ENCODE measurements around the gene MBOAT2.

MBOAT2 gene

GRCh38 chr2:8996006-8996405, 7.5 kb downstream of the MBOAT2 start:
- Histone ChIP-seq H3K4me3 (ENCODE audit: low read depth in 1 of 2, low read length in 2 of 2) (no peak overlapping the region), H3K4me2 (ENCODE audit: insufficient read depth, low read length) (no peak overlapping the region), H4K20me1 (ENCODE audit: insufficient read depth, low read length) (peaks cover 49% of the 10 kb centered on the region), H3K36me3 (ENCODE audit: insufficient read depth, low read length) (no peaks in the 10 kb centered on the region), H3K79me2 (ENCODE audit: insufficient read depth, low read length) (peaks cover 88% of the 10 kb centered on the region), H2AFZ (ENCODE audit: low read depth, low read length) (no peak overlapping the region), H3K9me3 (ENCODE audit: insufficient read depth, low read length, severe bottlenecking) (no peaks in the 10 kb centered on the region), H3K9ac (ENCODE audit: low read depth, low read length) (no peak overlapping the region), H3K27ac (ENCODE audit: low read length) (no peak overlapping the region), H3K27me3 (ENCODE audit: insufficient read depth, low read length, poor library complexity) (no peaks in the 10 kb centered on the region), H3K4me1 (ENCODE audit: insufficient read depth, low read length) (peaks cover 25% of the 10 kb centered on the region)
- ATAC-seq (ENCODE audit: insufficient read depth, low read depth) (no peak), DNase-seq (no peak)
- no peak for TF ChIP-seq EZH2 (IDR thresholded peaks at IDR 0.05; ENCODE audit: borderline replicate concordance, low read depth, low read length, severe bottlenecking)
- no peak for TF ChIP-seq CTCF (IDR thresholded peaks at IDR 0.05; ENCODE audit: borderline replicate concordance, extremely low read depth, low read length, poor library complexity, severe bottlenecking)

- H2AFZ ChIP-seq (ENCODE audit: low read depth, low read length), result no peak overlapping the region
- H4K20me1 ChIP-seq (ENCODE audit: insufficient read depth, low read length), result peaks cover 47% of the 10 kb centered on the region
- DNase-seq (no peak), ATAC-seq (ENCODE audit: insufficient read depth, low read depth) (no peak)
- peaks cover 10% of the 10 kb centered on the region; the same call in 1 of the 2 replicates for H3K4me1 ChIP-seq (ENCODE audit: insufficient read depth, low read length)
- H3K9me3 ChIP-seq (ENCODE audit: insufficient read depth, low read length, severe bottlenecking), result no peaks in the 10 kb centered on the region
- no peaks in the 10 kb centered on the region for H3K36me3 ChIP-seq (ENCODE audit: insufficient read depth, low read length)
- no peaks in the 10 kb centered on the region for H3K27me3 ChIP-seq (ENCODE audit: insufficient read depth, low read length, poor library complexity)
- no peak overlapping the region for H3K4me2 ChIP-seq (ENCODE audit: insufficient read depth, low read length)
- no peak overlapping the region for H3K9ac ChIP-seq (ENCODE audit: low read depth, low read length)
- TF ChIP-seq CTCF (IDR thresholded peaks at IDR 0.05; ENCODE audit: borderline replicate concordance, extremely low read depth, low read length, poor library complexity, severe bottlenecking) (no peak), EZH2 (IDR thresholded peaks at IDR 0.05; ENCODE audit: borderline replicate concordance, low read depth, low read length, severe bottlenecking) (no peak)
- peaks cover 85% of the 10 kb centered on the region for H3K79me2 ChIP-seq (ENCODE audit: insufficient read depth, low read length)
- H3K27ac ChIP-seq (ENCODE audit: low read length), result no peak overlapping the region
- no peak overlapping the region for H3K4me3 ChIP-seq (ENCODE audit: low read depth in 1 of 2, low read length in 2 of 2)
Measured at GRCh38 chr2:8994386-8994785, 9.1 kb downstream of the MBOAT2 start.

GRCh38 chr2:8993902-8994278, 9.6 kb downstream of the MBOAT2 start:
- TF ChIP-seq CTCF (IDR thresholded peaks at IDR 0.05; ENCODE audit: borderline replicate concordance, extremely low read depth, low read length, poor library complexity, severe bottlenecking) (no peak), EZH2 (IDR thresholded peaks at IDR 0.05; ENCODE audit: borderline replicate concordance, low read depth, low read length, severe bottlenecking) (no peak)
- H3K9ac ChIP-seq (ENCODE audit: low read depth, low read length), result no peak overlapping the region
- ATAC-seq (ENCODE audit: insufficient read depth, low read depth) (no peak), DNase-seq (no peak)
- no peaks in the 10 kb centered on the region for H3K9me3 ChIP-seq (ENCODE audit: insufficient read depth, low read length, severe bottlenecking)
- H3K4me1 ChIP-seq (ENCODE audit: insufficient read depth, low read length), result peaks cover 5% of the 10 kb centered on the region; the same call in 1 of the 2 replicates
- no peak overlapping the region for H3K4me3 ChIP-seq (ENCODE audit: low read depth in 1 of 2, low read length in 2 of 2)
- no peak overlapping the region for H2AFZ ChIP-seq (ENCODE audit: low read depth, low read length)
- no peak overlapping the region for H3K4me2 ChIP-seq (ENCODE audit: insufficient read depth, low read length)
- H3K27me3 ChIP-seq (ENCODE audit: insufficient read depth, low read length, poor library complexity), result no peaks in the 10 kb centered on the region
- H4K20me1 ChIP-seq (ENCODE audit: insufficient read depth, low read length), result peaks cover 45% of the 10 kb centered on the region
- no peak overlapping the region for H3K27ac ChIP-seq (ENCODE audit: low read length)
- H3K36me3 ChIP-seq (ENCODE audit: insufficient read depth, low read length), result no peaks in the 10 kb centered on the region
- H3K79me2 ChIP-seq (ENCODE audit: insufficient read depth, low read length), result peaks cover 85% of the 10 kb centered on the region
